KOPT-K1 (cell line): Measurements from ENCODE around the gene TMEM161A.
"Not testable (repeated sequence)": the region's sequence is repeated elsewhere in the genome, so short reads cannot be mapped to it uniquely, and the experiment has no call there.

ENCODE experiments used
- H3K27ac ChIP-seq: fragments of 200-600 bp; sonication (generic); 2 replicates; pipeline ENCODE4 v1.5.1; 2016; ENCODE audit warnings: antibody characterized with exemption, mild to moderate bottlenecking, low read depth, low read length; ENCODE audit not compliant: poor library complexity, severe bottlenecking
- H3K36me3 ChIP-seq: fragments of 200-600 bp; sonication (generic); 2 replicates; pipeline ENCODE4 v1.5.1; 2017; ENCODE audit warnings: antibody characterized with exemption, mild to moderate bottlenecking, low read length, moderate library complexity; ENCODE audit not compliant: insufficient read depth
- H3K9me3 ChIP-seq: fragments of 200-600 bp; sonication (generic); 2 replicates; pipeline ENCODE4 v1.5.1; 2017; ENCODE audit warnings: antibody characterized with exemption, low read length, mild to moderate bottlenecking; ENCODE audit not compliant: insufficient read depth, poor library complexity, severe bottlenecking

The TMEM161A gene

GRCh38 chr19:19138109-19138981, at the start of gene TMEM161A:
TSS of gene TMEM161A (minus strand) at chr19:19138478. CDS start at chr19:19138428, 50 bp downstream.
- H3K36me3 ChIP-seq = no peaks in the 10 kb centered on the region
- H3K27ac ChIP-seq = peak within 1 kb of the TSS; percentile 67
- H3K9me3 ChIP-seq = no peaks in the 10 kb centered on the region

GRCh38 chr19:19186742-19187141, 48.5 kb upstream of the TMEM161A start:
- Histone ChIP-seq H3K9me3 (no peaks in the 10 kb centered on the region), H3K27ac (no peak overlapping the region), H3K36me3 (peaks cover 16% of the 10 kb centered on the region; the same call in 1 of the 2 replicates)

GRCh38 chr19:19185853-19186740, 47.8 kb upstream of the TMEM161A start:
- H3K36me3 ChIP-seq = peaks cover 22% of the 10 kb centered on the region; the same call in 1 of the 2 replicates

GRCh38 chr19:19181488-19181998, 43.3 kb upstream of the TMEM161A start:
- peaks cover 40% of the 10 kb centered on the region; the same call in 1 of the 2 replicates for H3K36me3 ChIP-seq
- H3K27ac ChIP-seq = no peak overlapping the region
- H3K9me3 ChIP-seq = no peaks in the 10 kb centered on the region

More at GRCh38 chr19:19185853-19186740, 47.8 kb upstream of the TMEM161A start:
- no peak overlapping the region for H3K27ac ChIP-seq
- H3K9me3 ChIP-seq = no peaks in the 10 kb centered on the region

GRCh38 chr19:19179548-19180441, 41.5 kb upstream of the TMEM161A start:
- Histone ChIP-seq H3K36me3 (peaks cover 46% of the 10 kb centered on the region), H3K9me3 (no peaks in the 10 kb centered on the region), H3K27ac (no peak overlapping the region)

- Histone ChIP-seq H3K27ac (no peak overlapping the region), H3K9me3 (no peaks in the 10 kb centered on the region), H3K36me3 (peaks cover 37% of the 10 kb centered on the region)
Observed at GRCh38 chr19:19176950-19177349, 38.7 kb upstream of the TMEM161A start.

- H3K36me3 ChIP-seq = peaks cover 15% of the 10 kb centered on the region
- not testable (repeated sequence) for H3K27ac ChIP-seq, H3K9me3 ChIP-seq
Observed at GRCh38 chr19:19173243-19173642, 35.0 kb upstream of the TMEM161A start.

GRCh38 chr19:19171821-19172532, 33.7 kb upstream of the TMEM161A start:
- H3K36me3 ChIP-seq = peaks cover 9% of the 10 kb centered on the region
- no peaks in the 10 kb centered on the region for H3K9me3 ChIP-seq
- H3K27ac ChIP-seq = no peak overlapping the region

- Histone ChIP-seq H3K36me3 (peaks cover 1% of the 10 kb centered on the region; the same call in 1 of the 2 replicates), H3K27ac (no peak overlapping the region), H3K9me3 (no peaks in the 10 kb centered on the region)
Observed at GRCh38 chr19:19170873-19171672, 32.8 kb upstream of the TMEM161A start.

GRCh38 chr19:19170053-19170872, 32.0 kb upstream of the TMEM161A start, which contains the start of gene MEF2B:
TSS of gene MEF2B (minus strand) at chr19:19170263. CDS start at chr19:19150735, 19,528 bp downstream.
- Histone ChIP-seq H3K36me3 (no peaks in the 10 kb centered on the region), H3K9me3 (no peaks in the 10 kb centered on the region), H3K27ac (no peak within 1 kb of the TSS)

- Histone ChIP-seq H3K36me3 (no peaks in the 10 kb centered on the region), H3K9me3 (no peaks in the 10 kb centered on the region), H3K27ac (no peak overlapping the region)
Observed at GRCh38 chr19:19169236-19170052, 31.2 kb upstream of the TMEM161A start.

- Histone ChIP-seq H3K27ac (no peak overlapping the region), H3K36me3 (no peaks in the 10 kb centered on the region)
Observed at GRCh38 chr19:19167612-19168011, 29.3 kb upstream of the TMEM161A start.

More at GRCh38 chr19:19167612-19168011, 29.3 kb upstream of the TMEM161A start:
- H3K9me3 ChIP-seq = no peaks in the 10 kb centered on the region
